DMS 273 (cell line): ENCODE measurements around the gene ST8SIA6.
"Not testable (repeated sequence)": the region's sequence is repeated elsewhere in the genome, so short reads cannot be mapped to it uniquely, and the experiment has no call there.

ENCODE experiments used
- DNase-seq: peaks from one replicate; lab custom pipeline; 2025; ENCODE audit not compliant: unreplicated experiment; lab: John Stamatoyannopoulos, UW

ST8SIA6 gene

GRCh38 chr10:17457083-17457482 is 2.7 kb upstream of the ST8SIA6 start:
- DNase-seq, result no peak

- DNase-seq, result no peak
Measured at GRCh38 chr10:17456032-17456548, 1.7 kb upstream of the ST8SIA6 start.

GRCh38 chr10:17455015-17455520 is 673 bp upstream of the ST8SIA6 start:
- no peak for DNase-seq

GRCh38 chr10:17453373-17454091 is 863 bp downstream of the ST8SIA6 start:
- DNase-seq, result peak; percentile 50

GRCh38 chr10:17453035-17453372 is 1.4 kb downstream of the ST8SIA6 start:
- no peak for DNase-seq

- DNase-seq, result no peak
Measured at GRCh38 chr10:17452060-17452841, 2.1 kb downstream of the ST8SIA6 start.

GRCh38 chr10:17450024-17450423 is 4.4 kb downstream of the ST8SIA6 start:
- DNase-seq, result no peak

- no peak for DNase-seq
Measured at GRCh38 chr10:17445400-17445998, 8.9 kb downstream of the ST8SIA6 start.

GRCh38 chr10:17444388-17444714 is 10.0 kb downstream of the ST8SIA6 start:
- DNase-seq, result no peak

- DNase-seq, result no peak
Measured at GRCh38 chr10:17443707-17444387, 10.5 kb downstream of the ST8SIA6 start.

GRCh38 chr10:17438583-17438982 is 15.8 kb downstream of the ST8SIA6 start:
- no peak for DNase-seq

GRCh38 chr10:17436578-17436977 is 17.8 kb downstream of the ST8SIA6 start:
- DNase-seq, result not testable (repeated sequence)

- DNase-seq, result no peak
Measured at GRCh38 chr10:17435953-17436352, 18.4 kb downstream of the ST8SIA6 start.

- peak; percentile 4 for DNase-seq
Measured at GRCh38 chr10:17435187-17435586, 19.2 kb downstream of the ST8SIA6 start.

- DNase-seq, result no peak
Measured at GRCh38 chr10:17432723-17433122, 21.7 kb downstream of the ST8SIA6 start.

- no peak for DNase-seq
Measured at GRCh38 chr10:17431871-17432311, 22.5 kb downstream of the ST8SIA6 start.

GRCh38 chr10:17430647-17431355 is 23.6 kb downstream of the ST8SIA6 start:
- DNase-seq, result peak; percentile 67

- DNase-seq, result no peak
Measured at GRCh38 chr10:17429490-17429889, 24.9 kb downstream of the ST8SIA6 start.

GRCh38 chr10:17428351-17429097 is 25.9 kb downstream of the ST8SIA6 start:
- no peak for DNase-seq
